ENCODE measurements around the gene KCTD17.

DNA sequence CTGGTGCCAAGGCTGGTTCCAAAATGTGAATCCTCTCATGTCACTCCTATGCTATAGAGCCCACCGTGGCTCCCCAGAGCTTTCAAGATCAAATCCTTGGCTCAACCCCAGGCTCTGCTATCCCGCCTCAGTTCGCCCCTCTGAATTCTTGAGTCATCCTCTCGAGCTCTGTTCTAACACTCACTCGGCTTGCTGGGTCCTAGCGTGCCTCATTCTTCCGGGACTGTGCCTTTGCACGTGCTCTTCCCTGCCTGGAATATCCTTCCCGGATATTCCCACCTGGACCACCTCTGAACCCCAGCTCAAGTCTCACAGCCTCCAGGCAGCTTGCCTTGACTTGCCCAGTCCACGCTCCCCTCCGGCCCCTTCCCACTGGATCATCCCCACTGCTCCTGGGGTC is 13.0 kb downstream of the KCTD17 start:
- TF ChIP-seq, protein P1, sequence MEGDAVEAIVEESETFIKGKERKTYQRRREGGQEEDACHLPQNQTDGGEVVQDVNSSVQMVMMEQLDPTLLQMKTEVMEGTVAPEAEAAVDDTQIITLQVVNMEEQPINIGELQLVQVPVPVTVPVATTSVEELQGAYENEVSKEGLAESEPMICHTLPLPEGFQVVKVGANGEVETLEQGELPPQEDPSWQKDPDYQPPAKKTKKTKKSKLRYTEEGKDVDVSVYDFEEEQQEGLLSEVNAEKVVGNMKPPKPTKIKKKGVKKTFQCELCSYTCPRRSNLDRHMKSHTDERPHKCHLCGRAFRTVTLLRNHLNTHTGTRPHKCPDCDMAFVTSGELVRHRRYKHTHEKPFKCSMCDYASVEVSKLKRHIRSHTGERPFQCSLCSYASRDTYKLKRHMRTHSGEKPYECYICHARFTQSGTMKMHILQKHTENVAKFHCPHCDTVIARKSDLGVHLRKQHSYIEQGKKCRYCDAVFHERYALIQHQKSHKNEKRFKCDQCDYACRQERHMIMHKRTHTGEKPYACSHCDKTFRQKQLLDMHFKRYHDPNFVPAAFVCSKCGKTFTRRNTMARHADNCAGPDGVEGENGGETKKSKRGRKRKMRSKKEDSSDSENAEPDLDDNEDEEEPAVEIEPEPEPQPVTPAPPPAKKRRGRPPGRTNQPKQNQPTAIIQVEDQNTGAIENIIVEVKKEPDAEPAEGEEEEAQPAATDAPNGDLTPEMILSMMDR (IDR thresholded peaks at IDR 0.05), result no peak
- no peak for TF ChIP-seq EP300 (IDR thresholded peaks at IDR 0.05)

Measured in tibial nerve (tissue), 4 donors.